Stimulated activated CD8-positive, alpha-beta memory T cell treated with anti-CD3 and anti-CD28 coated beads, Interleukin-12 subunit alpha, Interleukin-12 subunit beta, amount 100 ng/mL, for 4 hours (primary cell): ENCODE measurements around the gene CDK7.
"Not testable (repeated sequence)": the region's sequence is repeated elsewhere in the genome, so short reads cannot be mapped to it uniquely, and the experiment has no call there.

Experiments used
- DNase-seq: peaks from one replicate; pipeline ENCODE4 v3.0.0-alpha.2; 2020; ENCODE audit warnings: low read depth

CDK7 gene

DNA sequence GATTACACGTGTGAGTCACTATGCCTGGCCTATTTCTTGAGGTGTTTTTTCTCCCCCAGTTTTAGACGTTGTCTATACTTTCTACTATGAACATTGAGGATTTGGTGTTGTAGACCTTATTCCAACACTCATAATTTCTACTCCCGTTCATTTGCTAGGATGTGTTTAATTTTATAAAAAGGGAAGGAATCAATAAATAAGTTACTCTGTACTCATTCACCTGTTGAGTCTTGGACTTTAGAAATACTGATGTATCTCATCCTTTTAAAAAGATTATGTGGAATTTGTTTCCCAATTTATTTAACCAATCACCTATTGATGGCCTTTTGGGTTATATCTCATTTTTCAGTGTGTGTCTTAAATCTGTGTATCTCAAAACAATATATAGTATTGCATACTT is 3.2 kb downstream of the CDK7 start:
- DNase-seq = no peak

DNA sequence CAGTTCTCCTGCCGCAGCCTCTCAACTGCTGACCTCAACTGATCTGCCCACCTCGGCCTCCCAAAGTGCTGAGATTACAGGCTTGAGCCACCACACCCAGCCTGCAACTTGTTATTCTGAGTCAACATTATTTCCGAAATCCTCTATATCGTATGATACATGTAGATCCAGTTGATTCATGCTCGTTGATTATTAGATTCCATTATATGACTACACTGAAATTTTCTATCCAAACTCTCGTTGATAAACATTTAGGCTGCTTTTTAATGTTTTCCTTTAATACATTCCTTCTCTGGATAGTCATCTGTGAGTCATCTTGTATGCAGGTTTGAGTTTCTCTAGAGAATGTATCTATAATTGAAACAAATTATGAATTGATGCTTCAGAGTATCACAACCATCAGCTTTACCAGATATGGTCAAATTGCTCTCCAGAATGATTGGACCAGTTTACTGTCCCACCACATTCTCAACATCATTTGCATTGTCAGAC is 4.1 kb downstream of the CDK7 start:
- DNase-seq = no peak

DNA sequence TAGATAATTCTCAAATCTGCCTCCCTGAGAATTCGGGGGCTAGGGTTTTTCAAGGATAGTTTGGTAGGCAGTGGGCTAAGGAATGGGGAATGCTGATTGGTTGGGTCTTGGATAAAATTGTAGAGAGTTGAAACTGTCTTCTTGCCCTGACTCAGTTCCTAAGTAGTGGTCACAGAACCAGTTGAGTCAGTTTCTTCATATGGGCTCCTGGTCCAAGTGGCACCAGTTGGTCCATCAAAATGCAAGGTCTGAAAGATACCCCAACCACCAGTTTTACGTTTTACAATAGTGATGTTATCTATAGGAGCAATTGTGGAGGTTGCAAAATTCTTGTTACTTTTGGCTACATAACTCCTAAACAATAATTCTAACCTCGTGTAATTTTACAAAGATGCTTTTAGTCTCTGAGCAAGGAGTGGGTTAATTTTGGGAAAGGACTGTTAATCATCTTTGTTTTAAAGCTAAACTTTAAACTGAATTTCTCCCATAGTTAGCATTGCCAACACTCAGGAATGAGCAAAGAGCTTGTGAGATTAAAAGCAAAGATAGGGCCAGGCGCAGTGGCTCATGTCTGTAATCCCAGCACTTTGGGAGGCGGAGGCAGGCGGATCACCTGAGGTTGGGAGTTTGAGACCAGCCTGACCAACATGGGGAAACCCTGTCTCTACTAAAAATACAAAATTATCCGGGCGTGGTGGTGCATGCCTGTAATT is 7.7 kb downstream of the CDK7 start:
- no peak for DNase-seq

DNA sequence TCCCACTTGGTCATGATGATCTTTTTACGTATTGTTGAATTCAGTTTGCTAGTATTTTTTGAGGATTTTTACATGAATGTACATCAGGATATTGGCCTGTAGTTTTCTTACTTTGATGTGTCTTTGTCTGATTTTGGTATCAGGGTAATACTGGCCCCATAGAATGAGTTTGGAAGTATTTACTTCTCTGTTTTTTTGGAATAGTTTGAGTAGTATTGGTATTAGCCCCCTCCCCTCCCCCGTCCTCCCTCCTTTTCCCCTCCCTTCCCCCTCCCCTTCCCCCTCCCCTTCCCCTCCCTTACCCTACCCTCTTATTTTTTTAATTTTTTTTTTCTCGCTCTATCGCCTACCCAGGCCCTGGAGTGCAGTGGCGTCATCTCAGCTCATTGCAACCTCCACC is 10.3 kb downstream of the CDK7 start:
- DNase-seq = no peak

DNA sequence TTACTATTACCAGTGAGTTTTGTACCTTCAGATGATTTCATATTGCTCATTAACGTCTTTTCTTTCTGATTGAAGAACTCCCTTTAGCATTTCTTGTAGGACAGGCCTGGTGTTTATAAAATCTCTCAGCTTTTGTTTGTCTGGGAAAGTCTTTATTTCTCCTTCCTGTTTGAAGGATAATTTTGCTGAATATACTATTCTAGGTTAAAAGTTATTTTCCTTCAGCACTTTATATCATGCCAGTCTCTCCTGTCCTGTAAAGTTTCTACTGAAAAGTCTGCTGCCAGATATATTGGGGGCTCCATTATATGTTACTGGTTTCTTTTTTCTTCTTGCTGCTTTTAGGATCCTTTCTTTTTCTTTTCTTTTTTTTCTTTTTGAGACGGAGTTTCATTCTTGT is 13.3 kb downstream of the CDK7 start:
- no peak for DNase-seq

DNA sequence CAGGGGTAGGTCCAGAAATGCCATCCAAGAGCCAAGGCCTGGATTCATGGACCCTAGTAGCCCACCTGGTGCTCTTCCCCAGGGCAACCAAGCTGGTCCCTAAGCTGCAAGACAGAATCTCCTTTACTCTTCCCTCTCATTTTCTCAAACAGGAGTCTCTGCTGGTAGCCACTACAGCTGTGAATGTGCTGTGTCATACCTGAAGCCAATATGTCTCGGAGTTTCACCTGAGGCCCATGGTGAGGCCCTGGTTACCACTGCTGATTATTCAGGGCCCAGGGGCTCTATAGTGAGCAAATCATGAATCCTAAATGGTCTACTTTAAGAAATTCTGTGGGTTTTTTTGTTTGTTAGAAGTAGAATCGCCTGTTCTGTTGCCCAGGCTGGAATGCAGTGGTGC is 15.9 kb downstream of the CDK7 start:
- no peak for DNase-seq

DNA sequence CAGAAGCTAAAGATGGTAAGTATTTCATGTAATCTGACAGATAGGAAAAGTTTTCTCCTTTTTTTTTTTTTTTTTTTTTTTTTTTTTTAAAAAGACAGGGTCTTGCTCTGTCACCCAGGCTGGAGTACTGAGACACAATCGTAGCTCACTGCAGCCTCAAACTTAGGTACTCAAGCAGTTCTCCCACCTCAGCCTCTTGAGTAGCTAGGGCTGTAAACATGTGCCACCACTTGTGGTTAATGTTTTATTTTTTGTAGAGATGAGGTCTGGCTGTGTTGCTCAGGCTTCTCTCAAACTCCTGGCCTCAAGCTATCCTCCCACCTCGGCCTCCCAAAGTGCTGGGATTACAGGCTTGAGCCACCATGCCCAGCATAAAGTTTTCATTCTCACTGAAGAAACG is 17.8 kb downstream of the CDK7 start:
- no peak for DNase-seq

DNA sequence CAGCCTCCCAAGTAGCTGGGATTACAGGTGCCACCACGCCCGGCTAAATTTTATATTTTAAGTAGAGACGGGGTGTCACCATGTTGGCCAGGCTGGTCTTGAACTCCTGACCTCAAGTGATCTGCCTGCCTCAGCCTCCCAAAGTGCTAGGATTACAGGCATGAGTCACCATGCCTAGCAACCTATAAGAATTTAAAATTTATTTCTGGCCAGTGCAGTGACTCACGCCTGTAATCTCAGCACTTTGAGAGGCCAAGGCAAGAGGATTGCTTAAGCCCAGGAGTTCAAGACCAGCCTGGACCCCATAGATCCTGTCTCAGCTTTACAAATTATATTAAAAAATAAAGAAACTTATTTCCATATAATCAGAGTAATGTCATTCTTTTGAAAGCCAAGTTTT is 21.3 kb downstream of the CDK7 start:
- not testable (repeated sequence) for DNase-seq

DNA sequence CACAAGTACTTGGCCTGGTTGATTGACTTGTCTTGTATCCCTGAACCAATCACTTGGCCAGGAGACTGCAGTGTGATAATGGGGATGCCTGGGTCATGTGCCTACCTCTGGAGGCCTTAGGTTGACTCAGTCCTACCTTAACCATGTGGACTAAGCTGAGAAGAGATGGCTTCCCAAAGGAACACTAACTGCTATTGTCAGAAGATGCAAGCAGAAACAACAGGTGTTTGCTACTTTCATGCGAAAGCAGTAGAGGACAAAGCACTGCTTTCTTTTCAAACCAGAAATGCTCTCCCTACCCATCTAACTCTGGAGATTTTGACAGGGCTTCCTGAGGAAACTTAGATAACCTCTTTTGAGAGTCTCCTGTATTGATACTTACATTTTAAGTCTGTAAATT is 22.9 kb downstream of the CDK7 start:
- no peak for DNase-seq

DNA sequence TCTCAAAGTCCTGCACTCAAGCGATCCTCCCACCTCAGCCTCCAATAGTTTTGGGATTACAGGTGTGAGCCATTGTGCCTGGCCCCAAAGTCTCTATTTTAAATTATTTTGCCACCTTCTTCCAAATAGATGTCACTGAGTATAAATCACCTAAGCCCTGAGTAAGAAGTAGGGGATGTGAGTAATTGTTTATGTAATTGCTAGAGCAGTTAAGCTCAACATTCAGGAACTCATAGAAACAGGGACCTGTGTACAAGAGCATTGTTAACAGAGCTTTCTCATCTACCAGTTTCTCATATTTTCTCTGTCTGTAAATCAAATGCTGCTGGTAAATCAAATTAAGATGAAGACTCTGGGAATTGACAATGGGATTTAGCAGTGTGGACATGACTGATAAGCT is 26.3 kb downstream of the CDK7 start:
- no peak for DNase-seq

DNA sequence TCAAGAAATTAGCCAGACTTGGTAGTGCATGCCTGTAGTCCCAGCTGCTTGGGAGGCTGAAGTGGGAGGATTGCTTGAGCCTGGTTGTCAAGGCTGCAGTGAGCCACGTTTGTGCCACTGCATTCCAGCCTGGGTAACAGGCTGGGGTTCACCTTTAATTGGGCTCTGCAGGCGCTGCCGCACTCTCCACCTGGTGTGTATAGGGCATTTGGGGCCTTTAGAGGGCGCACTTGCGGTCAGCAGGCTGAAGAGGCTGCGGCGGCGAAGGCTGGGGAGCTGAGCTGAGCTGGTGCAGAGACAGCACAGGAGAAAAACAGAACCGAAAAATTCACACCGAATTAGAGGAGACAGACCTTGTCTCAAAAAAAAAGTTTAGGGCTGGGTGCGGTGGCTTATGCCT is 31.2 kb downstream of the CDK7 start:
- DNase-seq = no peak

DNA sequence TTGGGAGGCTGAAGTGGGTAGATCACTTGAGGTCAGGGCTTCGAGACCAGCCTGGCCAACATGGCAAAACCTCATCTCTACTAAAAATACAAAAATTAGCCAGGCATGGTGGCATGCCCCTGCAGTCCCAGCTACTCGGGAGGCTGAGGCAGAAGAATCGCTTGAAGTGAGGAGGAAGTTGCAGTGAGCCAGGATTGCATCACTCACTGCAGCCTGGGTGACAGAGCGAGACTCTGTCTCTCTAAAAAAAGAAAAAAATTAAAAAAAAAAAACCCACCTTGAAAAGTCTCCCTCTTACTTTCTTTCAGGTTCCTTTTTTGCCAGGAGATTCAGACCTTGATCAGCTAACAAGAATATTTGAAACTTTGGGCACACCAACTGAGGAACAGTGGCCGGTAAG is 34.2 kb downstream of the CDK7 start:
- DNase-seq = no peak

DNA sequence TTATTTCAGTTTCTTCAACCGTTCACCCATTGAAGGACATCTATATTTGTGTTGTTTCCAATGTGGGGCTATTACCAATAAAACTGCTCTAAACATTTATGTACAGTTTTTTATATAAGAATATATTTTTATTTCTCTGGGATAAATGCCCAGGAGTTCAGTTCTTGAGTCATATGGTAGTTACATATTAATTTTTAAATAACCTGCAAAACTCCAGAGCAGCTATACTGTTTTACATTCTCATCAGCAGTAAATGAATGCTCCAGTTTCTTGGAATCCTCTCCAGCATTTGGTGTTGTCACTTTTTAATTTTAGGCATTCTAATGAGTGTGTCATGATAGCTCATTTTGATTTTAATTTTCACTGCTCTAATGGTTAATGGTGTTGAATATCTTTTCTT is 36.2 kb downstream of the CDK7 start:
- DNase-seq = no peak

DNA sequence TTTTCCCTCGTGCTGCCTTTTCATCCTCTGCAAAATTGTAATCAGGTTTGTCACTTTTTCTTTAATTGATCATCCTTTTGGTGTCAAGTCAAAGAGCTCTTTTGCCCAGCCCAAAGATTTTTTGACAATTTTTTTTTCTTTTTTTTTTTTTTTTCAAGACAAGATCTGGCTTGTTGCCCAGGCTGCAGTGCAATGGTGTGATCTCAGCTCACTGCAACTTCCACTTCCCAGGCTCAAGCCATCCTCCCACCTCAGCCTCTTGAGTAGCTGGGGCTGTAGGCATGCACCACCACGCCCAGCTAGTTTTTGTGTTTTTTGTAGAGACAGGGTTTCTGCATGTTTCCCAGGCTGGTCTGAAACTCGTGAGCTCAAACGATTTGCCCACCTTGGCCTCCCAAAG is 36.7 kb downstream of the CDK7 start:
- no peak for DNase-seq

DNA sequence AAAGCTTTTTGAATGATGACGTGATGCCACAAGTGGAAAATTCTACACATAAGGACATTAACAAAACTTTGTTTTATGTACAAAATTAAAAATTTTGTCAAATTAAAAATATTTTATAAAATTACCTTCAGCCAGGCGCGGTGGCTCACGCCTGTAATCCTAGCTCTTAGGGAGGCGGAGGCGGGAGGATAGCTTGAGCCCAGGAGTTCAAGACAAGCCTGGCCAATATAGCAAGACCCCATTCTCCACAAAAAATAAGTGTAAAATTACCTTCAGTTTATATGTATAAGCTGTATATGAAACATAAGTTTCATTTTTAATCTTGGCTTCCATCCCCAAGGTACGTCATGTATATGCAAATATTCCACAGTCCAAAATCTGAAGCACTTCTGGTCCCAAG is 40.9 kb downstream of the CDK7 start:
- DNase-seq = no peak

DNA sequence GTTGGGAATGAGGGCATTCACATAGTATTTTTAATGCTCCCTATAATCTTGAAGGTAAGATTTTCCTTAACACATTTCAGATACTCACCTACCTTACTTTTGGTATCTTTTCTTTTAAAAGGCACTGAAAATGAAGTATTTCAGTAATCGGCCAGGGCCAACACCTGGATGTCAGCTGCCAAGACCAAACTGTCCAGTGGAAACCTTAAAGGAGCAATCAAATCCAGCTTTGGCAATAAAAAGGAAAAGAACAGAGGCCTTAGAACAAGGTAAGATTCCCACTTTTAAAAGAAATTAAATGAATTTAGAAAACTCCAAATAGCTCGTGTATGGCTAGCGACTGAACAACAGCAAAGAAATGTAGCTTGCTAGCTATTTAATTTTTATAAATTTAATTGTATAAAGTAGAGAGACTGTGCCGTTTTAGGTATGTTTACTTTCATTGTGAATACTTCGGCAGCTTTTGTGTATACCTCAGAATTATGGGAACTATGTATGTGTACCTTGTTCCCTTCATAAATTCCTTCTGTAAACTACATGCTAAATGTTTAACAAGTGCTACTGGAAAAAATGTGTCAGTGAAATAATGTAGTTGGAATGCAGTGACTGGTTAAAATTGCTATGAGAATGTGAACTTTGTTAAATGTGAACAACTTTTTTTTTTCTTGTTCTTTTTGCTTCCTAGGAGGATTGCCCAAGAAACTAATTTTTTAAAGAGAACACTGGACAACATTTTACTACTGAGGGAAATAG is 41.9 kb downstream of the CDK7 start:
- DNase-seq = no peak

DNA sequence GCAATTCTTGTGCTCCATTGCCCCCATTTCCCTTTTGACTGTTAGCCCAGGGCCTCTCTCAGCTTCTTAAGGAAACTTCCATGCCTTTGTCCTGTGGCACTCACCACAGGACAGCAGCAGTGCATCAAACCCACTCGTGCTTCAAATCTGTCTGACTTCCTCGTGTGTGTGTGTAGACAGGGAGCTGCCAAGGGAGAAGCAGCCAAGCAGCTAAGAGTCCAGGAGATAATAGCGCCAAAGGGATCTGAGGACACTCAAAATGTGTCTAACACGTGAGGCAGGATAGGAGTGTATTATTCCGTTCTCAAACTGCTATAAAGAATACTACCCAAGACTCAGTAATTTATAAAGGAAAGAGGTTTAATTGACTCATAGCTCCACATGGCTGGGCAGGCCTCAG is 44.8 kb downstream of the CDK7 start:
- no peak for DNase-seq

DNA sequence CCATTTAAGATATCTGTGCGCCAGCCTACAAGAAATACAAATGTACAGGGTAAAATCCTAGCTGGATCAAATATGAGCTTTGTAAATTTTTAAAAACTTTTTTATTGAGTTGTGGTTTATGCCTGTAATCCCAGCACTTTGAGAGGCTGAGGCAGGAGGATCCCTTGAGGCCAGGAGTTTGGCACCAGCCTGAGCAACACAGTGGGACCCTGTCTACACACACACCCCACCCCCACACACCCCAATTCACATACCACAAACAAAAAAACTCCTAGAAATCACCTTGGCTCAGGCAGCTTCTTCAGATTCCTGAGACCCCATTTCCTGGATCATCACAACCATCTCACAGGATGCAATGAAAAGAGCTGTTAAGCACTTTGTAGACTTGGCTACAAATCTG is 46.4 kb downstream of the CDK7 start:
- no peak for DNase-seq

DNA sequence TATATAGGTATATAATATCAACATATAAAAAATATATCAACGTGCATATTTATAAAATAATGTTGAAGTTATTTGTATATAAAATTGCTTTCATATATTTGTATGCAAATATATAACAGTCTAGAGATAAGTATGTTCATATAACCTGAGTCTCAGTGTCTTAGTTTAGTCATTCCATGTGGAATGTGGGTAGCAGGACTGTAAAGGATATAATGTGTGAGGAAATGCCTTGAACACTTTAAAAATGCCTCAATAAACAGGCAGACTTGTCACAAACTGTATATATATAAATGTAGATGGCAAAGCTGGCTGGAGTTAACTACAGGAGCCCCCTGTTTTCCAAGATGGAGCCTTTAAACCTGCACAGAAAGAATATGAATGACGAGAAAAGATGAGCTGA is 49.5 kb downstream of the CDK7 start:
- no peak for DNase-seq

DNA sequence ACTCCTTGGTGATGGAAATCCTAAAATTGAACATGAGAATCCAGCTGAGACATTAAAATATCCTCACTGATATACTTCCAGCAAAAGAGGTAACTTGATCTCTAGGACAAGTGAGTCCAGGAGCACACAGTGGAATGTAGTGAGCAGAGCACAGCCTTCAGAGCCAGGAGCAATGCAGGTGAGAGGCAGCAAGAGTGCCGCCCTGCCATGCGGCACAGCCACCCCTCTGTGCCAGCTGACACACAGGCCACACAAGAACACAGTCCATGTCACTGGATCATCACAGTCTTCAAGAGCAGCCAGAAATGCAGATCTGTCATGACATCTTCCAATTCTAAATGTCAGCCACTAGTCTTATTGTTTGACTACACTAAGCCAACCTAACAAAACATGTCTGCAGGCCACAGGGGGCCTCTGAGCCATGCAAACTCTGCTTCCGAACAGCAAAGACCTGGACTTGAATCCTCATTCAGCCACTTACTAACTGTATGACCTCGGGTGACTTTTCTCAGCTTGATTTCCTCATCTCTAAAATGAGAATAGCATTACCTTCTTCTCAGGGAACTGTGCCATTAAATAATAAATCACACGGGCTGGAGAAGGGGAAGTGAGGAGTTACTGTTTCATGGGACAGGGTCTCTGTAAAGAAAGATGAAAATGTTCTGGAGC is 50.9 kb downstream of the CDK7 start:
- no peak for DNase-seq

DNA sequence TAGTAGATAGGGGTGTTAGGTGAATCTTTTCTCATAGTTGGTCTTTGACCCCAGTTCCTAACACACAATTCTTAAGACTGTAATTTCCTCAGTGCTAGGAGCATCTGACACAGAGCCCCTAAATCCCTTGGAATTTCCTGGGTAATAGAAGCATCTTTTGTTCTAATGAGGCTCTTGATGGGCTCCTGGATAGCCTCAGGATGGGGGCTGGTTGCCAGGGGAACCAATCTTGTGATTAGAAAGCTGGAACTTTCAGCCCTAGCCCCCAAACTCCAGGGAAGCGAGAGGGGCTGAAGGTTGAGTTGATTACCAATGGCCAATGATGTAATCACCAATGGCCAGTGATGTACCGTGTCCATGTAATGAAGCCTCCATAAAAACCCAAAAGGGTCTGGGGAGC is 53.4 kb downstream of the CDK7 start:
- DNase-seq = no peak

DNA sequence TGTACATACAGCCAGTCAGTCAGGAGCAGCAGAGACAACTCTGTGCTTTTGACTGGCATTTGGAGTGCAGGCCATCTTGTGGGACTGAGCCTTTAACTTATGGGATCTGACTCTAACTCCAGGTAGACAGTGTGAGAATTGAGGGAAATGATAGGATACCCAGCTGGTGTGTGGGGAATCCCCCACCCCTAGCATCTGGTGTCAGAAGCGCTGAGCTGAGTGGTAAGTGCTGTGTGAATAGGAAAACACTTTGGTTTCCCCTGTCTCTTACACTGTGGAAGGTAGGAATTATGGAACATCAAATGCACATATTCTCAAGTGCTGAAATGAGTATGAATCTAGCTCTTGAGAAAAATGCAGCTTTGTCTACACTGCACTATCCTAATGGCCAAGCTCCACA is 54.0 kb downstream of the CDK7 start:
- no peak for DNase-seq

DNA sequence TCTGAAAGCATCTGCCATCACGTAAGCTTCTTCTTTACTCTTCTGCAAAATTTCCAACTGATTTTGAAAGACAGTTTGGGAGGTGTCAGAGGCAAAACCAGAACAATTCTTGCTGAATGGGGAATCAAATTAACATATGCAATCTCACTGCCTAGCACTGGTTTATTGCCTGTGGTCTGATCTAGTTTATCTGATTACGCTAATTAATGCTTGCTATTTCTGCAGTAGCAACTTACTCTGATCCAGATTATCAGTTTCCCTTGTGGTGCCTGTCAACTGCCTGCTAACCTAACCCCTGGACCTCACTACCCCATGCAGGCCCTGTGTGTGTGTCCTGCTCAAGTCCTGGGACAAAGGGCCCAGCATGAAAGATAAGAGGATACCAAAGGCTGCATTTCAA is 57.6 kb downstream of the CDK7 start:
- DNase-seq = no peak
